CD14-positive monocyte (primary cell): ENCODE results near the gene BIRC2. TPM values are rescaled to one million over a fixed set of nuclear protein-coding genes. Genes with fewer than 3 reads are reported as not detected.

Experiments used
- DNase-seq, 3 donors: peaks; one replicate each; pipeline ENCODE4 v3.0.0-alpha.2; 2011 to 2022
- H2AFZ ChIP-seq: 2 replicates; pipeline ENCODE4 v1.6.0; 2012; ENCODE audit warnings: mild to moderate bottlenecking, low read depth, low read length, inconsistent platforms; ENCODE audit not compliant: insufficient read depth, poor library complexity, severe bottlenecking
- H3K27ac ChIP-seq, 2 donors: 1 replicate in 1 of 2; 2 replicates in 1 of 2; pipeline ENCODE4 v1.5.1; 2012 to 2013; ENCODE audit warnings: low read length in 2 of 2, control low read depth in 1 of 2, inconsistent platforms in 1 of 2, low read depth in 1 of 2, mild to moderate bottlenecking in 1 of 2
- H3K27me3 ChIP-seq, 2 donors: one replicate each; pipeline versions ENCODE4 v1.6.0 to v1.6.1; 2011 to 2013; ENCODE audit warnings: low read length in 2 of 2; ENCODE audit not compliant: control insufficient read depth in 2 of 2, insufficient read depth in 2 of 2
- H3K36me3 ChIP-seq, 2 donors: replicated peaks in 1 of 2; 1 replicate in 1 of 2; 2 replicates in 1 of 2; pipeline versions ENCODE4 v1.5.1 to v1.6.1; 2012 to 2013; ENCODE audit warnings: low read length in 2 of 2, control low read depth in 1 of 2, inconsistent platforms in 1 of 2, mild to moderate bottlenecking in 1 of 2; ENCODE audit not compliant: insufficient read depth in 2 of 2, control insufficient read depth in 1 of 2
- H3K4me1 ChIP-seq, 2 donors: 1 replicate in 1 of 2; 2 replicates in 1 of 2; pipeline versions ENCODE4 v1.5.1 to v1.6.1; 2012 to 2013; ENCODE audit warnings: low read length in 2 of 2, control low read depth in 1 of 2, inconsistent platforms in 1 of 2, mild to moderate bottlenecking in 1 of 2, moderate library complexity in 1 of 2; ENCODE audit not compliant: insufficient read depth in 2 of 2, control insufficient read depth in 1 of 2
- H3K4me2 ChIP-seq: replicated peaks from 2 replicates; pipeline ENCODE3; 2012; ENCODE audit warnings: low read length, moderate library complexity, mild to moderate bottlenecking; ENCODE audit not compliant: poor library complexity, severe bottlenecking; ENCODE audit errors: extremely low read depth
- H3K4me3 ChIP-seq, 3 experiments: fragments of 200-600 bp in 1 of 3; sonication (generic) in 1 of 3; replicated peaks in 1 of 3; 1 replicate in 2 of 3; 2 replicates in 1 of 3; pipeline ENCODE4 v1.5.1; 2011 to 2013; ENCODE audit warnings: low read length in 3 of 3, mild to moderate bottlenecking in 3 of 3, control low read depth in 2 of 3, low read depth in 2 of 3, inconsistent platforms in 1 of 3, moderate library complexity in 1 of 3
- H3K79me2 ChIP-seq: 2 replicates; pipeline ENCODE4 v1.6.0; 2012; ENCODE audit warnings: mild to moderate bottlenecking, control low read depth, inconsistent platforms, low read length, moderate library complexity; ENCODE audit not compliant: insufficient read depth
- H3K9ac ChIP-seq: 2 replicates; pipeline ENCODE4 v1.6.0; 2017; ENCODE audit warnings: low read length, mild to moderate bottlenecking; ENCODE audit not compliant: insufficient read depth, poor library complexity, severe bottlenecking
- H3K9me3 ChIP-seq, 2 donors: replicated peaks in 1 of 2; 1 replicate in 1 of 2; 2 replicates in 1 of 2; pipeline versions ENCODE4 v1.5.1 to v1.6.1; 2012 to 2013; ENCODE audit warnings: low read length in 2 of 2, control low read depth in 1 of 2; ENCODE audit not compliant: control insufficient read depth in 1 of 2, insufficient read depth in 1 of 2
- H4K20me1 ChIP-seq: 2 replicates; pipeline ENCODE4 v1.6.0; 2012; ENCODE audit warnings: mild to moderate bottlenecking, low read length, control low read depth, moderate library complexity; ENCODE audit not compliant: insufficient read depth
- H3K27ac Mint-ChIP-seq, 7 donors: one replicate each; pipeline ENCODE4 v1.8.0; 2020; ENCODE audit warnings: mild to moderate bottlenecking in 7 of 7, mixed read lengths in 7 of 7, moderate library complexity in 6 of 7, inconsistent platforms in 2 of 7
- H3K27me3 Mint-ChIP-seq, 3 donors: one replicate each; pipeline ENCODE4 v1.8.0; 2021 to 2022; ENCODE audit warnings: low read depth in 3 of 3, mild to moderate bottlenecking in 3 of 3, mixed read lengths in 3 of 3, moderate library complexity in 3 of 3, inconsistent platforms in 1 of 3
- H3K36me3 Mint-ChIP-seq, 2 donors: one replicate each; pipeline ENCODE4 v1.8.0; 2020; ENCODE audit warnings: mixed read lengths in 2 of 2, inconsistent platforms in 1 of 2, mild to moderate bottlenecking in 1 of 2
- H3K4me1 Mint-ChIP-seq: one replicate; pipeline ENCODE4 v1.8.0; 2020; ENCODE audit warnings: mild to moderate bottlenecking, mixed read lengths
- H3K4me3 Mint-ChIP-seq, 2 donors: one replicate each; pipeline ENCODE4 v1.8.0; 2020; ENCODE audit warnings: mild to moderate bottlenecking in 2 of 2, mixed read lengths in 2 of 2, moderate library complexity in 1 of 2
- H3K9me3 Mint-ChIP-seq, 7 donors: one replicate each; pipeline ENCODE4 v1.8.0; 2020 to 2022; ENCODE audit warnings: mixed read lengths in 7 of 7, mild to moderate bottlenecking in 6 of 7, moderate library complexity in 6 of 7, inconsistent platforms in 2 of 7
- CTCF ChIP-seq: fragments of 200-600 bp; IDR thresholded peaks from one replicate; pipeline ENCODE4 v1.8.0; 2022; ENCODE audit warnings: antibody characterized with exemption, mild to moderate bottlenecking
- WGBS: methylation state at CpG from one replicate; pipeline ENCODE4 v1.1.5; 2013; ENCODE audit warnings: missing lambda C conversion rate; ENCODE audit not compliant: insufficient coverage; 5-methylcytosine and 5-hydroxymethylcytosine counted together
- intact Hi-C, 2 donors: fragments of 100-400 bp; cut with micrococcal nuclease; formaldehyde crosslinking; loops; one replicate each; pipeline versions ENCODE4 v1.15.0 to v1.15.1; 2023
- polyA plus RNA-seq, 3 donors: library from polyadenylated mRNA; depleted of rRNA in 1 of 3; unstranded in 2 of 3; stranded (reverse) in 1 of 3; fragments of 300-500 nt in 2 of 3; fragments of >200 nt in 1 of 3; fragmentation: Illumina TruSeq in 2 of 3; gene quantifications; 1 replicate in 2 of 3; 2 replicates in 1 of 3; pipeline ENCODE4 v1.2.3, GENCODE V29; 2012 to 2021

The BIRC2 gene
- polyA plus RNA-seq, 3 donors, result 25.3 to 54.7 (median 50.2) TPM

GRCh38 chr11:102393272-102393730 is 46.3 kb downstream of the BIRC2 start:
- Mint-ChIP-seq H3K36me3 (peaks cover 46 to 70% of the 10 kb centered on the region in 2 donors), H3K9me3 (no peaks in the 10 kb centered on the region), H3K4me3 (no peak overlapping the region), H3K27ac (peak overlapping the region in 5 of 7 donors; percentile 11 to 64 (median 32)), H3K4me1 (peaks cover 7% of the 10 kb centered on the region), H3K27me3 (no peaks in the 10 kb centered on the region)
- no peaks in the 10 kb centered on the region for H3K9me3 ChIP-seq
- H3K4me3 ChIP-seq, result no peak overlapping the region
- H3K27me3 ChIP-seq, result no peaks in the 10 kb centered on the region
- no peak for TF ChIP-seq CTCF
- H3K36me3 ChIP-seq, result peaks cover 58 to 83% of the 10 kb centered on the region in 2 donors
- no peak overlapping the region for H3K9ac ChIP-seq
- 100% methylated on average over 2 of the region's 2 CpGs for WGBS
- H3K79me2 ChIP-seq, result no peaks in the 10 kb centered on the region
- no peak overlapping the region for H3K4me2 ChIP-seq
- H2AFZ ChIP-seq, result no peak overlapping the region
- intact Hi-C loops, result loop anchor here (5.0 kb wide), 1 partner anchor 104 kb away; no protein-coding TSS in a partner anchor
- H4K20me1 ChIP-seq, result peaks cover 64% of the 10 kb centered on the region
- H3K27ac ChIP-seq, result peak overlapping the region in 1 of 2 donors; percentile 24
- no peaks in the 10 kb centered on the region for H3K4me1 ChIP-seq
- DNase-seq, result peak in 1 of 3 donors; percentile 20

GRCh38 chr11:102395720-102396393 is 48.8 kb downstream of the BIRC2 start:
- Mint-ChIP-seq H3K4me1 (peaks cover 5% of the 10 kb centered on the region), H3K27me3 (peaks cover 0 to 1% (median 0%) of the 10 kb centered on the region in 3 donors), H3K27ac (peak overlapping the region in 3 of 7 donors; percentile 3 to 20 (median 12)), H3K36me3 (peaks cover 48 to 78% of the 10 kb centered on the region in 2 donors), H3K9me3 (no peaks in the 10 kb centered on the region), H3K4me3 (no peak overlapping the region)
- Histone ChIP-seq H3K9me3 (no peaks in the 10 kb centered on the region), H3K4me1 (no peaks in the 10 kb centered on the region), H3K27ac (peak overlapping the region in 1 of 2 donors; percentile 36), H3K36me3 (peaks cover 75 to 95% of the 10 kb centered on the region in 2 donors), H3K4me3 (no peak overlapping the region), H3K4me2 (no peak overlapping the region), H3K27me3 (no peaks in the 10 kb centered on the region), H2AFZ (no peak overlapping the region), H4K20me1 (peaks cover 75% of the 10 kb centered on the region), H3K79me2 (no peaks in the 10 kb centered on the region), H3K9ac (no peak overlapping the region)
- WGBS, result 100% methylated on average over 1 of the region's 6 CpGs
- intact Hi-C loops, result no loop called here
- TF ChIP-seq CTCF, result no peak
- no peak for DNase-seq
